Epithelial cell of proximal tubule (primary cell): ENCODE measurements around the gene TNK2. TPM values are rescaled to one million over a fixed set of nuclear protein-coding genes. Genes with fewer than 3 reads are reported as not detected.
"Not testable (repeated sequence)": the region's sequence is repeated elsewhere in the genome, so short reads cannot be mapped to it uniquely, and the experiment has no call there.

Experiments
- DNase-seq: peaks from one replicate; pipeline ENCODE4 v3.0.0-alpha.2; 2011; ENCODE audit warnings: low read depth
- H3K4me3 ChIP-seq: 2 replicates; pipeline ENCODE4 v1.5.1; 2011; ENCODE audit warnings: low read depth, mild to moderate bottlenecking, low read length
- total RNA-seq: library from RNA; depleted of rRNA; stranded (reverse); fragments of >200 nt; gene quantifications from 2 replicates; pipeline ENCODE4 v1.2.3, GENCODE V29; 2015
- TF ChIP-seq, protein P1 (sequence below): conservative IDR thresholded peaks from 2 replicates; pipeline ENCODE4 v1.5.1; 2012; ENCODE audit warnings: low read depth, mild to moderate bottlenecking, low read length

The TNK2 gene
- total RNA-seq, 1 donor from 2014 or later = 21.0 TPM

DNA sequence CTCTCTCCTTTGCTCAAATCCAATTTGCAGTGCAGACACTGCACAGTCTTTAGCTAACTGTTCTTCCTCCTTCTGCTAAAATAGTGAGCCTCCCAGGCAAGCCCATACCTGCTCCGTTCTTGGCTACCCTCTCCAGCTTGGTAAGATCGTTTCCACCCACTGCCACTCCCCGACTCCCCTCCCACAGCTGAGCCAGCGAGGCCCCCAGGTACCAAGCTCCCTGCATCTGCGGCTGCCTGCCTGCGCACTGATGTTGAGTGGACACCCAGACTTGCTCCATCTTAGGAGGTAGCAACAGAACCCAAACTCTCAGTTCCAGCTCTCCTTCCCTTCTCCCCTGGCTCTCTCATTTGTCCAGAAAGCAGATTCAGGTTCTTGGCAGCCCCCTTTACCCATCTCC, 7.9 kb upstream of the TNK2 start:
- DNase-seq = no peak
- no peak overlapping the region for H3K4me3 ChIP-seq
- TF ChIP-seq, protein P1, sequence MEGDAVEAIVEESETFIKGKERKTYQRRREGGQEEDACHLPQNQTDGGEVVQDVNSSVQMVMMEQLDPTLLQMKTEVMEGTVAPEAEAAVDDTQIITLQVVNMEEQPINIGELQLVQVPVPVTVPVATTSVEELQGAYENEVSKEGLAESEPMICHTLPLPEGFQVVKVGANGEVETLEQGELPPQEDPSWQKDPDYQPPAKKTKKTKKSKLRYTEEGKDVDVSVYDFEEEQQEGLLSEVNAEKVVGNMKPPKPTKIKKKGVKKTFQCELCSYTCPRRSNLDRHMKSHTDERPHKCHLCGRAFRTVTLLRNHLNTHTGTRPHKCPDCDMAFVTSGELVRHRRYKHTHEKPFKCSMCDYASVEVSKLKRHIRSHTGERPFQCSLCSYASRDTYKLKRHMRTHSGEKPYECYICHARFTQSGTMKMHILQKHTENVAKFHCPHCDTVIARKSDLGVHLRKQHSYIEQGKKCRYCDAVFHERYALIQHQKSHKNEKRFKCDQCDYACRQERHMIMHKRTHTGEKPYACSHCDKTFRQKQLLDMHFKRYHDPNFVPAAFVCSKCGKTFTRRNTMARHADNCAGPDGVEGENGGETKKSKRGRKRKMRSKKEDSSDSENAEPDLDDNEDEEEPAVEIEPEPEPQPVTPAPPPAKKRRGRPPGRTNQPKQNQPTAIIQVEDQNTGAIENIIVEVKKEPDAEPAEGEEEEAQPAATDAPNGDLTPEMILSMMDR = no peak

DNA sequence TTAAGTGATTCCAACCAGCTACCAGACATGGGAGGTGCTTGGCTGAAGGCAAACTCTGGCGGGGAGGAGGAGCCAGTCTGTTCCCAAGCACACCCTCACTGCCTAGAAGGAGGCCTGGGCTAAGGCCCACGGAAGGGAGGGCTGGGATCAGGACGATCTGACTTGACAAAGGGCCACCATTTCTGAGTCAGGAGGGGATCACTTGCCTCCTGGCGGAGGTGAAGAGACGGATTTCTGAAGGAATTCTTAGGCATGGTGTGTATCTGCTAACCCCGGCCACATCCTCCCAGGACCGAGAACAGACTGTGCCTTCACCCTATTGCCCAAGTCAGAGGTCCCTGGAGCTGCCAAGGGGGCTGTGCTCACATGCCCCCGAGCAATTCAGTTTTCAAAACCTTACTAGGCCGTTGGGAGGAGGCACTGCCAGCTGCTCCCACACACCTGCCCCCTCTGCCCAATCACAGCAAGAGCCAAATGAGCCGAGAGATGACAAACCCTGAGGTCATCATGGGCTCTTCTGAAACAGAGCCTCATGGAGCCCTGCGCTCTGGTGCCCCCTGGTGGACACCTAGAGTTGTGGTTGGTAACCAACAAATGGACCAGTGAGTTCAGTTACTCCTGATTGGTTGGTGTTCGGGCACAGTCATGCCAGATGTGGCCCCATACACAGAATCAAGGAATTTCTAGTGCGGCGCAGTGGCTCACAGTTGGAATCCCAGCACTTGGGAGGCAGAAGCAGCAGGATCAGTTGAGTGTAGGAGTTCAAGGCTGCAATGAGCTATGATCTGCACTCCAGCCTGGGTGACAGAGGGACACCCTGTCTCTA, 6.5 kb upstream of the TNK2 start:
- TF ChIP-seq, protein P1 = peak; percentile 100
- H3K4me3 ChIP-seq = no peak overlapping the region
- peak; percentile 74 for DNase-seq

DNA sequence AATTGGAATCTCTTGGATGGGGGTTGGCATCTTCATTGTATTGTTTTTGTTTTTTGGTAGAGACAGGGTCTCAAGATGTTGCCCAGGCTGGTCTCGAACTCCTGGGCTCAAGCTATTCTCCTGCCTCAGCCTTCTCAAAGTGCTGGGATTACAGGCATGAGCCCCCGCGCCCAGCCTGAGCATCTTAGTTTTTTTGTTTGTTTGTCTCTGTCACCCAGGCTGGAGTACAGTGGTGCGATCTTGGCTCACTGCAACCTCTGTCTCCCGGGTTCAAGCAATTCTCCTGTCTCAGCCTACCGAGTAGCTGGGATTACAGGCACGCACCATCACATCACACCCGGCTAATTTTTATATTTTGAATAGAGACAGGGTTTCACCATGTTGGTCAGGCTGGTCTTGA, 5.8 kb upstream of the TNK2 start:
- H3K4me3 ChIP-seq, DNase-seq: not testable (repeated sequence)

DNA sequence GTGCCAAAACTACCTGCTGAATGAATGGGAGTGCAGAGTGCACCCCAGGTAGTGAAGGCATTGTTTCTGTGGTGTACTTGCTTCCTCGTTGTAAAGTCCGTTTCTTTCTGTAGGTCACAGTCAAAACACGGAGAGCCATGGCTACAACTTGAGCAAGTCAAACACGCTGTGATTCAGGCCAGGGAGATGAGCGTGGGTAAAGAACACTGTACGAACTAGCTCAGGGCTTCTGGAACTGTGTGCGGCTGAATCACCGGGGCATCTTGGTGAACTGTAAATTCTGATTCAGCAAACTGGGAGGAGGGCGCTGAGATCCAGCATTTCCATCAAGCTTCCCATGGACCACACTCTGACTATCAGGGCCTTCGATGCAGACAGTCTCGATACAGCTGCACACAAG, 5.0 kb upstream of the TNK2 start:
- no peak for DNase-seq
- TF ChIP-seq, protein P1 = no peak
- H3K4me3 ChIP-seq = no peak overlapping the region

DNA sequence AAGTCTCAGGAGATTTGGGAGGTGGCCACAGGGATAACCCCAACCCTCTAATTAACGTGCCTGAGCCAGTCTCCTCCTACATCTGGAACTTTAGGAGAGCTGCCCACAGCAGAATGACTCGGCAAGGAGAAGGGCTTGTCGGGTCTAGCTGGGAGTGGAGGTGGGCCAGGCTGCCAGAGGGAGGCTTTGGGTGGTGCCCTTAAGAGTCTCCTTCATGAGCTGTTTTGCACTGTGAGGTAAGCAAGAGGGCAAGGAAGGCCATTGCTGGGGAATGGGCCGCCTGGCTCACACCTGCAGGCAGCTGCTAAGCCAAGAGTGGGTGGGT, 3.6 kb upstream of the TNK2 start:
- H3K4me3 ChIP-seq = no peak overlapping the region
- TF ChIP-seq, protein P1 = no peak
- no peak for DNase-seq

DNA sequence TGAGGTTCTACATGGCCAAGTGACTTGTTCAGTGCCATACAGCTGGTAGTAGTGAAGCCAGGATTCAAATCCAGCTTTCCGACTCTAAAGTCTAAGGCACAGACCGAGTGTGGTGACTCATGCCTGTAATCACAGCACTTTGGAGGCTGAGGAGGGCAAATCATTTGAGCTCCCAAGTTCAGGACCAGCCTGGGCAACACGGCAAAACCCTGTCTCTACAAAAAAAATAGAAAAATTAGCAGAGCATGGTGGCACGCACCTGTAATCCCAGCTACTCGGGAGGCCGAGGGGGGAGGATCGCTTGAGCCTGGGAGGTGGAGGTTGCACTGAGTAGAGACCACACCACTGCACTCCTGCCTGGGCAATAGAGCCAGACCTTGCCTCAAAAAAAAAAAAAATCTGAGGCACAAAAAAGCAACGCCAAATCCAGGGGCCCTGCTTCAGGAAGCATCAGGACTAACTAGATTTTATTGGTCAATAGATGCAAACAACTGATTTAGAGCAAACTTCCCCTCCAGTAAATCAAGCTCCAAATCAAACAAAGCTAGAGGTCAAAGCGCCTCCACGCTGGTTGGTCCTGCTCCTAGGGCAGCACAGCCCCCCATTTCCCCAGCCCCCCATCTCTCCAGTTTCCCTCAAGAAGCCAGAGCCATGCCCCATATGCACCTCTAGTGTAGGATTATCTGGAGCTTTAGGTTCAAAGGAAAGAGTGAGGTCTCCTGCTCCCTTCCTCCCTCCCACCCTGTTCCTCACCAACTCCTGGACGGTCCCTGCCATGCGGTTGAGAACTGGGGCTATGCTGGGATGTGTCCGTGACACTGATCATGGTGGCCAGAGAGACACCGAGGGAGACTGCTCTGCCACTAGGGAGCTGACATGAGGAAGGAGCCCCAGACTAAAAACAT, 2.9 kb upstream of the TNK2 start:
- TF ChIP-seq, protein P1 = no peak
- H3K4me3 ChIP-seq = no peak overlapping the region
- DNase-seq = no peak

DNA sequence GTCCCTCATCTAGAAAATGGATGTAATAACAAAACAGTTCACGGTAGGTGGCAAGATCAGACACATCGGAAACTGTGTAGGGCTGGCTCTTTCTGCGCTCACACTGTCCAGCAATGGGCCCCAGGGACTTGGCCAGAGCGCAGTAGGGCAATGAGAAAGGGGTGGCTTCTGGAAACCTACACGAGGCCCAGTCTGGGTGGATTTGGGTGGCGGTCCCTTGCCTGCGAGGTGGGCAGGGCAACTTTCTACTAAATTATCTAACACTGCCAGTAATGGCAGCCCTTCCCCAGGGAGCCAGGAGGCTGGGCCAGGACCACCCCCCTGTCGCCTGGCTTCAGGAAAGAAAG, 2.1 kb upstream of the TNK2 start:
- TF ChIP-seq, protein P1 = no peak
- H3K4me3 ChIP-seq = no peak overlapping the region
- no peak for DNase-seq
